Effector memory CD4-positive, alpha-beta T cell (primary cell): ENCODE results near the gene IQSEC3.

ENCODE experiments used
- DNase-seq, 3 donors: peaks; one replicate each; pipeline ENCODE4 v3.0.0-alpha.2; 2020
- H3K27ac ChIP-seq: 2 replicates; pipeline ENCODE4 v1.7.0; 2013; ENCODE audit warnings: mild to moderate bottlenecking, low read length, moderate library complexity; ENCODE audit not compliant: insufficient read depth, poor library complexity, severe bottlenecking
- H3K27me3 ChIP-seq: replicated peaks from 2 replicates; pipeline ENCODE4 v1.7.0; 2013; ENCODE audit warnings: mild to moderate bottlenecking, low read length; ENCODE audit not compliant: insufficient read depth, control insufficient read depth, poor library complexity, severe bottlenecking
- H3K36me3 ChIP-seq: 2 replicates; pipeline ENCODE4 v1.7.0; 2013; ENCODE audit warnings: mild to moderate bottlenecking, low read length, moderate library complexity; ENCODE audit not compliant: control insufficient read depth, insufficient read depth
- H3K4me1 ChIP-seq: 2 replicates; pipeline ENCODE4 v1.7.0; 2013; ENCODE audit warnings: low read length, mild to moderate bottlenecking; ENCODE audit not compliant: control insufficient read depth, insufficient read depth, poor library complexity, severe bottlenecking
- H3K4me3 ChIP-seq: 2 replicates; pipeline ENCODE4 v1.7.0; 2013; ENCODE audit warnings: low read length, low read depth, mild to moderate bottlenecking; ENCODE audit not compliant: insufficient read depth, poor library complexity, severe bottlenecking
- H3K9me3 ChIP-seq: 2 replicates; pipeline ENCODE4 v1.7.0; 2013; ENCODE audit warnings: mild to moderate bottlenecking, low read length, moderate library complexity; ENCODE audit not compliant: control insufficient read depth

Gene IQSEC3

GRCh38 chr12:175759-176158 lies 109.2 kb downstream of the IQSEC3 start:
- H3K27me3 ChIP-seq: peaks cover 3% of the 10 kb centered on the region
- DNase-seq: no peak
- no peaks in the 10 kb centered on the region for H3K36me3 ChIP-seq
- H3K4me1 ChIP-seq: no peaks in the 10 kb centered on the region
- H3K27ac ChIP-seq: no peak overlapping the region
- H3K4me3 ChIP-seq: no peak overlapping the region
- no peaks in the 10 kb centered on the region for H3K9me3 ChIP-seq

- H3K36me3 ChIP-seq: no peaks in the 10 kb centered on the region
- H3K9me3 ChIP-seq: no peaks in the 10 kb centered on the region
- no peak overlapping the region for H3K4me3 ChIP-seq
- H3K4me1 ChIP-seq: no peaks in the 10 kb centered on the region
- no peak for DNase-seq
- no peak overlapping the region for H3K27ac ChIP-seq
- H3K27me3 ChIP-seq: peaks cover 3% of the 10 kb centered on the region
Observed at GRCh38 chr12:176321-177181, 110.0 kb downstream of the IQSEC3 start.

- peaks cover 3% of the 10 kb centered on the region for H3K27me3 ChIP-seq
- H3K36me3 ChIP-seq: no peaks in the 10 kb centered on the region
- no peak overlapping the region for H3K27ac ChIP-seq
- H3K4me3 ChIP-seq: no peak overlapping the region
- no peak for DNase-seq
- H3K4me1 ChIP-seq: no peaks in the 10 kb centered on the region
- no peaks in the 10 kb centered on the region for H3K9me3 ChIP-seq
Observed at GRCh38 chr12:177336-177979, 110.9 kb downstream of the IQSEC3 start.

GRCh38 chr12:177980-178828 lies 111.6 kb downstream of the IQSEC3 start:
- Histone ChIP-seq H3K9me3 (no peaks in the 10 kb centered on the region), H3K4me1 (no peaks in the 10 kb centered on the region), H3K27ac (no peak overlapping the region), H3K36me3 (no peaks in the 10 kb centered on the region), H3K4me3 (no peak overlapping the region), H3K27me3 (peaks cover 3% of the 10 kb centered on the region)
- no peak for DNase-seq

- H3K4me3 ChIP-seq: no peak overlapping the region
- H3K36me3 ChIP-seq: no peaks in the 10 kb centered on the region
- no peaks in the 10 kb centered on the region for H3K4me1 ChIP-seq
- no peaks in the 10 kb centered on the region for H3K9me3 ChIP-seq
- H3K27me3 ChIP-seq: no peaks in the 10 kb centered on the region
- H3K27ac ChIP-seq: no peak overlapping the region
- DNase-seq: no peak
Observed at GRCh38 chr12:178829-179109, 112.2 kb downstream of the IQSEC3 start.

- no peak overlapping the region for H3K4me3 ChIP-seq
- H3K27ac ChIP-seq: no peak overlapping the region
Observed at GRCh38 chr12:179131-179884, 112.7 kb downstream of the IQSEC3 start.

GRCh38 chr12:179885-180284 lies 113.3 kb downstream of the IQSEC3 start:
- H3K27ac ChIP-seq: no peak overlapping the region

More at GRCh38 chr12:179131-179884, 112.7 kb downstream of the IQSEC3 start:
- Histone ChIP-seq H3K27me3 (no peaks in the 10 kb centered on the region), H3K36me3 (no peaks in the 10 kb centered on the region), H3K9me3 (no peaks in the 10 kb centered on the region), H3K4me1 (no peaks in the 10 kb centered on the region)
- DNase-seq: no peak

GRCh38 chr12:180445-180844 lies 113.9 kb downstream of the IQSEC3 start:
- Histone ChIP-seq H3K4me1 (no peaks in the 10 kb centered on the region), H3K27ac (no peak overlapping the region), H3K9me3 (no peaks in the 10 kb centered on the region), H3K27me3 (no peaks in the 10 kb centered on the region), H3K4me3 (no peak overlapping the region), H3K36me3 (no peaks in the 10 kb centered on the region)
- DNase-seq: no peak

More at GRCh38 chr12:179885-180284, 113.3 kb downstream of the IQSEC3 start:
- H3K36me3 ChIP-seq: no peaks in the 10 kb centered on the region
- no peaks in the 10 kb centered on the region for H3K4me1 ChIP-seq
- H3K9me3 ChIP-seq: no peaks in the 10 kb centered on the region
- no peaks in the 10 kb centered on the region for H3K27me3 ChIP-seq
- no peak for DNase-seq
- no peak overlapping the region for H3K4me3 ChIP-seq

- Histone ChIP-seq H3K27me3 (no peaks in the 10 kb centered on the region), H3K4me1 (no peaks in the 10 kb centered on the region), H3K36me3 (no peaks in the 10 kb centered on the region), H3K27ac (no peak overlapping the region), H3K9me3 (no peaks in the 10 kb centered on the region), H3K4me3 (no peak overlapping the region)
- no peak for DNase-seq
Observed at GRCh38 chr12:181921-182320, 115.4 kb downstream of the IQSEC3 start.
